ENCODE results near the gene CACNA2D2.

Gene CACNA2D2

DNA sequence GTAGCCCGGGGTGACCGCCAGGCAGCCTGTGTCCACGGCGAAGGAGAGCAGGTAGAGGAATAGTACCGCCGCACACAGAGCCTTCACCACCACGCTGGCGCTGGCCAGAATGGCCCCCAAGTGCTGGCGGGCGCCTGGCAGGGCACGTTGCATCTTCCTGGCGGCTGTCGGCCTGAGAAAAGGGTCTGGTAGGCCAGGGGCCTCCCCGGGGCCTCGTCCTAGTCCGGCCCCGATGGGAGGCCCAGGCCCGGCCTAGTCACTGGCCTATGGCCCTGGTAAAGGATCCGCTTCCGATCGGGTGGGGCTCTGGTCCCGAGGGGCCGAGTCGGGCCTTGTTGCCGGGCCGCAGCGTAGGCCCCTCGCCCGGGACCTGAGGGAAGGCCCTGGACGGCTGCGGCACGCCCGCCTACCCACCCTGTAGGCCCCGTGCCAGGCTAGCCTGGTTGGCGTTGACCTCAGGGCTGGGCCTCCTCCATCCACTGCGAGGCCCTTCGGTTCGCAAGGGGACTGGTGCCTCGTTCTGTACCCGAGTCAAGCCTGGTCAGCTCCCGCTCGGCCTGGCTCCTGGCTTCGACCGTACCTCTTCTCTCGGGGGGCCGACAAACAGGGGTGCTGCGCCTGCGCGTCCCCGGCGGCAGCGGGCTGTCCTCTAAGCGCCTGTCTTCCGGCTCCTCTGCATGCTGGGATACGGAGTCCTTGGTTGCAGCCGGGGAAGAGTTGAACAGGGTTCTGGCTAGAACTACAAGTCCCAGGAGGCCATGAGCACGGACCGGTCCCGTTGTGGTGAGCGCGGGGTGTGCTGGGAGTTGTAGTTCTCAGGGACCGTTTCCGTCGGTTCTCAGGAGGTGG is 144.3 kb downstream of the CACNA2D2 start, which contains the start of gene TMEM115:
Gene TMEM115 (minus strand): TSS at position 611 of the 849 bp plus-strand sequence. CDS start 458 bp downstream, at position 153.
- peak; percentile 84 to 94 for DNase-seq

DNA sequence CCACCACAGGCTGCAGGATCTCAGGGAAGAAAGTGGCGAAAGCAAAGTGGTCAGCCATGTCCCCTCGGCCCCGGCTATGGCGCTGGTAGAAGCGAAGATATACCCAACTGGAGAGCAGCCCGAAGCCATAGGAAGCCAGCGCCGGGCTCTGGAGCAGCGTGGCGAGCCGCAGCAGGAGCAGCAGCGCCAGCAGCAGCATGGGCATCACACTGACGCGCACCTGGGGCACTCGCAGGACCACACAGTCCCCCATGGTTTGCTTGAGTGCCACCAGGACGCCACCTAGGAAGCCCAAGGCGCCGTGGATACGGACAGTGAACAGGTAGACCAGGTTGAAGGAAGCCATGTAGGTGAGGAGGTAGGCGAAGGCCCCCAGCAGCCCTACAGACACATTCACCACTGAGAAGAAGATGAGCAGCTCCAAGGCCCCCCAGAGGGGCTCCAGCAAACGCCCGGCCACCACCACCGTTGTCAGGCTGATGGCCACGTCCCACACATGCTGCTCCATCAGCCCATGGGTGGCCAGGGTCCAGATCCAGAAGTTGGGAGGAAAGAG is 145.0 kb downstream of the CACNA2D2 start:
- DNase-seq: no peak

DNA sequence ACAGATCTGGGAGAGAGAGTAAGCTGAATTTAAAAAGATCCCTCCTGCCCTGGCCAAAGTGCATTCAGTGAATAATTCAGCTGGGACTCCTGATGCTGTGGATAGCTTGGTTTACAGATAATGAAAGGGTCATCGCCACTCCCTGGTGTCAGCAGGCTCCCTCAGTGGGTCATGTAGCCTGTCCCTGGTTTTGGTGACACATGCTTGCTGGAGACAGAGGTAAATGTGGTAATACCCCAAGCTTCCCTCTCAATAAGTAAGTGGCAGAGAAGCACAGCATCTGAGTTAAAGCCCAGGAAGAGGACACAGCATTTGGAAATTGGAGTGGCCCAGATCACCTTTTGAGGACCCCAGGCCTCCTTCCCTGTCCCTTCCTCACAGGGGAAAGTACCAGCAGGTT is 146.0 kb downstream of the CACNA2D2 start:
- DNase-seq: no peak

DNA sequence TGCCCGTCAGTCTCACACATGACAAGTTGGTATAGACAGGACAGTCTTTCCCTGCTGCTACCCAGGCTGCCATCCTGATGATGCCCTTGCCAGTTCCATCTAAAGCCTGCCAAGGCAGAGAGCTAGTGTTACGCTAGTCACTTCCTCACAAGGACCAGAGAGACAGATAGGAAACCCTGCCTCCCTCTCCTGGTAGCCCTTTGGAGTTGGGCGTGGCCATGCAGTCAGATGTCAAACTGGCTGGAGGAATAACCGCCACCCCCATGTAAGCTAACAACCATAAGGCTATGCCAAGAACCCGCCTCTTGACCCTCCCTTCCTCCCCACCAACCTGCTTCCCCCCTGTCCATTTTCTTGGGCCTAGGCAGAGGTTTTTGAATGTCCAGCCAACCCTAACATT is 146.9 kb downstream of the CACNA2D2 start:
- DNase-seq: no peak

DNA sequence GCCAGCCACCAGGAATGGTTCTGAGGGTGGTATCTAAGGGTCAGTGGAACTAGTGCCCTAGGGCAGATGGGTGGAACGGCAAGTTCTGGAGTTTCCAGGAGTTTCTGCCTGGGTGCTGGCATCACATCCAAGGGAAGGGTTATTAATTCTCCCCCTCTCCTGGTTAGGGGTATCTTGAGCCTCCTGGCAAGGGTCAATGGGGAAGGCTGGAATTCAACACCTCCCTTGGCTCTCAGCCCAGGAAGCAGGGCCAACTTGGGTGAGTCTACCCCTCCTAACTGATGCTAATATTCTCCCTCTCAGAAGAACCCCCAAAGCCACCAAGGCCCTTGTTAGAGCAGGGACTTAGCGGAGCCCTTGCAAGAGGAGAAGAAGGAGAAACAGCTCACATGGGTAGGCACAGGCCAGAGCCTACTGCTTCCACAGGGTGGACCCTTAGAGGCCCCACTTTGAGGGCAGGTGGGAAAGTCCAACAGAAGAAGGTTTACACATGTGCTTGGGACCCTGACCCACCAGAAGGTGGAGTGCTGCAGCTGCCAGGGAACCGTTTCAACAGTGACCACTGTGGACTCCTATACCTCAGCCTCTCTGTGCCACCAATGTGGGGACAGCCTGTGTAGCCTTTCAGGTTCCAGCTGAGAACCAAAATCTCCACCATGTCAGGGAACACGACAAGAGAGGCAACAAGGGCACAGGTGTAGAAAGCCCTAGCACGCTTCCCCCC is 147.4 kb downstream of the CACNA2D2 start:
- DNase-seq: no peak

DNA sequence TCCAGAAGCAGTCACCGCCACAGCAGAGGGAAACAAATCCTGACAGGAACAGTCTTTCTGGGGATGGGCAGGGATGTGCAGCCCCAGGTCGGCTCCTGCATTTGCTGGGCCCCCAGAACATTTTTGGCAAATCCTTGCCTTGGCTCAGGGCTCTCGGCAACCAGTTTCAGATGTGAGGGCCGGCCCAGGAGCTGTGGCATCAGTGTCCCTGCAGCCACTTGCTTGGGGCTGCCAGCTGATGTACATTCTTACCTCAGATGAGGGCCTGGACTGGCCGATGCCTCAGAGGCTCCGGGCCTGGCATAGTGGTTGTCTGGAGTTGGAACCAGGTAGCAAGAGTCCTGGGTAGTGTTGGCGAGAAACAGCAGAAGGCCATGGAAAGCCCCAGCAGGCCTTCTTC is 148.6 kb downstream of the CACNA2D2 start:
- no peak for DNase-seq

DNA sequence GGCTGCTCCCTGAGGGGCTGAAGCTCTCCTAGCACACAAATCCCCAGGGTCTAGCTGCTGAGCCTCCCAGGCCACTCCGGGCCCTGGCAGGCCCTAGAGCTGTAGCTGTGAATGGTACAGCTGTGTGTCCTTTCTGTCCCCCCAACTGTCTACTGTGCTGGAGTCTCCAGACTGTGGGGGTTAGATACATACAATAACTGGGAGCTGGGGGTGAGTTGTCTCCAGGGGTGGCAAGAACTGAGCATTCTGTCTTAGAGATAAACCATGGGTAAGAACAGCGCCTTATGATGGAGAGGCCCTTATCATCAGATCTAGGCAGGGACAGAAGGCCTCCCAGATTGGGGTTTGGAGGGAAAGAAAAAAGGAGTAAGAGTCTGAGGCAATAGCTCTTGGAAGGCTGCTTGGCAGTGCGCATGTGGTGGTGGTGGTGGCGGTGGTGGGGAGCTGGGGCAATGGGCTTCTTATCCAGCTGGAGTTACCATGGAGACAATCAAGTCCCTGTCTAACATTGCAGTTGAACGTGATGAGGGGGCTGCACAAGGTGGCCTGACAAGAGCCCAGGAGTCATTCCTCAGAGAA is 149.2 kb downstream of the CACNA2D2 start:
- no peak for DNase-seq

DNA sequence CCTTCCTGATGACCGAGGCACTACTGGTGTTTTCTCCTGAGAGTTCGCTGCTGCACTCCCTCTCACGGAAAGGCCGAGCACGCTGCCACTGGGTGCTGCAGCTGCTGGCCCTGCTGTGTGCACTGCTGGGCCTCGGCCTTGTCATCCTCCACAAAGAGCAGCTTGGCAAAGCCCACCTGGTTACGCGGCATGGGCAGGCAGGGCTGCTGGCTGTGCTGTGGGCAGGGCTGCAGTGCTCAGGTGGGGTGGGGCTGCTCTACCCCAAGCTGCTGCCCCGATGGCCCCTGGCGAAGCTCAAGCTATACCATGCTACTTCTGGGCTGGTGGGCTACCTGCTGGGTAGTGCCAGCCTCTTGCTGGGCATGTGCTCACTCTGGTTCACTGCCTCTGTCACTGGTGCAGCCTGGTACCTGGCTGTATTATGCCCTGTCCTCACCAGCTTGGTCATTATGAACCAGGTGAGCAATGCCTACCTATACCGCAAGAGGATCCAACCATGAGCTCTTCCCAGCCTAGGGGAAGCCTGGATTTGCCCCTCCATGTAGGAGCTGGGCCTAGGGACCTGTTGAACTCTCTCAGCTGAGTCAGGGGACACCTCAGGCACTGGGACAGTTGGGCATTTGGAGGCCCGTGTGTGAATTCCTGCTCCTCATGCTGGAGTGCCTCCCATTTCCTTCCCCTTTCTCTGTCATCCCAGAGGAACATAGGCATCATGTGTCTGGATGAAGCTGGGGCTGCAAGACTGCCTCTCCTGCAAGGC is 150.0 kb downstream of the CACNA2D2 start:
- DNase-seq: no peak

DNA sequence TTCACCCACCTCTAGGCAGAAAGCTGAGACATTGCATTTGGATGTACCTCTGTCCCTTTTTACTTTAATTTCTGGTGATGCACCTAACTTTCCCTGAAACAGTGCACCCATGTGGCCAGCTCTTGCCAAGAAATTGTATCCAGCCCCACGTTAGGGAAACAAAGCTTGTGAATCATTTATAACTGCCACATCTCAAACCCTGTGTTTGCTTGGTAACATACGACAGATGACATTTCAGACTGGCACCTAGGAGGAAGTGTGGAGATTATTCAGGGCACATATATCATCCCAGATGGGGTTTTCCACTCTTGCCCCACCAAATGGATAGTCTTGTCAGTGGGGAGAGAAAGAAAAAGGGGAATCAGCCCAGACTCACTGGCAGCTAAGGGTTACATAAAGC is 150.7 kb downstream of the CACNA2D2 start:
- DNase-seq: no peak

DNA sequence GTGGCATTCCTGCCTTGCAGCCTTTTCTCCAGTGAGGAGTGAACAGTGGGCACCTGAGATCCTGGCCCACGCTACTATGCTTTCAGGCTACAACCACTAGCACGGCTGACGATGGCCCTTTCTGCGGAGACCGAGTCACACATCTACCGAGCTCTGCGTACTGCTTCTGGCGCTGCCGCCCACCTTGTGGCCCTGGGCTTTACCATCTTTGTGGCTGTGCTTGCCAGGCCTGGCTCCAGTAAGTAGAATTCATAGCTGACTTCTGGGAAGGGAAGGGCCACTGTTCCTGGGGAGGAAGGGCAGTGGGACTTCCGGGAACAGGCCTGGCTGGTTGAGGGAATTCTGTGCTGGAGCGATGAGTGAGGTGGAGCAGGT is 152.1 kb downstream of the CACNA2D2 start:
- no peak for DNase-seq

DNA sequence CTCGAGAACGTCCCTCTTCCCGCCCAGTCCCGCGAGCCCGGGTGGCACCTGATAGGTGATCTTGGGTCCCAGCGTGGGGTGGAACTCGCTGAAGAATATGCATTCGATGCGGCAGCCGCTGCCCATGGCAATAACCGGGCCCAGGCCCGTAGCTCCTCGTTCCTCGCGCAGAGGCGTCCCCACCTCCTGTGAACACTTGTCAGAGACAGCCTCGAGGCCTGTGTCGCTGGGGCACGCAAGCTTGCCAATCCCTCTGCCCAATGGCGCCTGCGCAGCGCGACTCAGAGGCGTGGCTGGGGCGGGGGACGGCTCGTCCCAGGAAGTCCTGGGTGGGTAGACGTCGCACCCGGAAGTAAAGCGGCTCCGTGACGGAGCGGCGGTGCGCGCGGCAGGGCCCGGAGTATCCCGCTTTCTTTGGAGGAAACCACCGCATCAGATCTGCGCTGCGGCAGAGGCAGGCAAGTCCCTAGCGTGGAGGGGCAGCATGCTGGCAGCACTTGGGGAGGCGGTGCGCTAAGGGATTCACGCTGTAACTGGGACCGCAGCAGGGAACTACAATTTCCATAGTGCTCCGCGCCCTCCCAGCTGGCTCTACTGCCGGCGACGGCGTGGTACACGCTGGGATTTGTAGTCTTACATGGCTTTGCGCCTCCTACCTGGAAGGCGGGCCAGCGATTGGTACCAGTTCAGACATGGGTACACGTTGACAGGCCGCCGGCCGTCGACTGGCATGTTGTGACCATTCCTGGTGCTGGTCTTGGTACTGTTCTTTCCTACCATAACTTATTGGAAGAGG is 152.7 kb downstream of the CACNA2D2 start, which contains the start of the genes CYB561D2 and NPRL2:
Gene CYB561D2 (plus strand): TSS at position 336 of the 796 bp plus-strand sequence. CDS start 572 bp downstream, outside the sequence.
Gene NPRL2 (minus strand): TSS at position 249 of the 796 bp plus-strand sequence. CDS start 123 bp downstream, at position 126.
- peak; percentile 73 to 91 for DNase-seq

DNA sequence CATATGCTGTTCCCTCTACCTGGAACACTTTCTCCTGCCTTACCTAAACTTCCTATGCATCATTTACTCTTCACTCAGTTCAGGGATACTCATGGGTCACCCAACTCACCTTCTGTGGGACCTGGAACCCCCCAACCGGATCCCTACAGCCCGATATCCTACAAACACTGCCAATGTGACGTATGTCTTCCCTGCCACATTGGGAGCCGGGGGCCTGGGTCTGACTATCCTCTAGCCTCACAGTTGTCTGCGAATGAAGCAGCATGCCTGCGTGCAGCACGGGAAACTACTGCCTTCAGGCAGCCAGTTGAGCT is 153.3 kb downstream of the CACNA2D2 start:
- DNase-seq: no peak

DNA sequence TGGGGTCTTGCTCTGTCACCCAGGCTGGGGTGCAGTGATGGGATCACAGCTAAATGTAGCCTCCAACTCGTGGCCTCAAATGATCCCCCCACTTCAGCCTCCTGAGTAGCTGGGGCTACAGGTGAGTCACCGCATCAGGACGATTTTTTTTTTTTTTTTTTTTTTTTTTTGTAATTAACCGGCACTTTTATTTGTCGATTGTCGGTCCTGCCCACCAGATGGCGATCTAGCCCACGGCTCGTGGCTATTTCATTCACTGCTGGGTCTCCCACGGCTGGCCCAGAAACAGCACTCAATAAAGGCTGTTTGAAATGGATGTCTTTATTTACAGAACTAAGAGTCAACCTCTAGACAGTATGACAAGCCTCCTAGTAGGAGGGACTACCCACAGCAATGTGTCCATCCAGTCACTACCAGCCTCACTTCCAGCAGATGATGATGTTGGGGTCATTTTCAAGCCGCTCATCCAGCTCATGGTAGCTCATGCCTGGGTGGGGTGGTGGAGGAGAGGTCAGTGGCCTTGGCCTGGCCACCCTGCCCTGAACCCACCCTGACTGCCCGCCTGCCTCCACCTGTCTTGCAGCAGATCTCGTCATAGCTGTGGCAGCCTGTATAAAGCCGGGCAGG is 156.1 kb downstream of the CACNA2D2 start:
- peak in 1 of 2 experiments; percentile 59 for DNase-seq

DNA sequence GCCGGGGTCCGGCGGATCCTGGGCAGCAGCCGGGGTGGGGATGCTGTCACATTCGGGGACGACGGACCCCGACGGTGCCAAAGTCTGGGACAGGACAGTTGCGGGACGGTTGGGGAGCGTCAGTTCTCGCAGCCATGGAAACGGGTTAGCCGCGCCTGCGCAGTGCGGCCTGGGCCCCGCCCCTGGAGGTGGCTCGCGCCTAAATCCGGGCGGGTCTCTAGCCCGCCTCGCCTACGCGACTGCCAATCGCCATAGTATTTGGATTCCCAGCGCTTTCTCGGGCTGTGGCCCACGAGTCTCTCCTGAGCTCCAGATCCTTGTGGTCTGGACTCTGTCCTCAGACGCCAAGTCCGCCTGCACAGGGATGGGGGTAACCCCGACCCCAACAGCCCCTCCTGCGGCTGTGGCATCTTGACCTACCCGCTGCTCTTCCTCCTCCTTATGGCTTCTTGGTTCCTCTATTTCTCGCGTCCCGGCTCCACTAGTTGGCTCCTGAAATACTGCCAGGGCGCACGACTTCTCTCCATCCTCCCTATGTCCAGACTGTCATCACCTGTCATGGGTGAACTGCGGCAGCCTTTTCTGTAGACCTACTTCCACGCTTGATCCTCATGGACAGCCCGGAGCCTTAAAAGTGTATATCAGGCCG is 157.7 kb downstream of the CACNA2D2 start, which contains the start of gene ZMYND10:
Gene ZMYND10 (minus strand): TSS at position 147 of the 649 bp plus-strand sequence. CDS start 153 bp downstream, outside the sequence.
- no peak for DNase-seq

DNA sequence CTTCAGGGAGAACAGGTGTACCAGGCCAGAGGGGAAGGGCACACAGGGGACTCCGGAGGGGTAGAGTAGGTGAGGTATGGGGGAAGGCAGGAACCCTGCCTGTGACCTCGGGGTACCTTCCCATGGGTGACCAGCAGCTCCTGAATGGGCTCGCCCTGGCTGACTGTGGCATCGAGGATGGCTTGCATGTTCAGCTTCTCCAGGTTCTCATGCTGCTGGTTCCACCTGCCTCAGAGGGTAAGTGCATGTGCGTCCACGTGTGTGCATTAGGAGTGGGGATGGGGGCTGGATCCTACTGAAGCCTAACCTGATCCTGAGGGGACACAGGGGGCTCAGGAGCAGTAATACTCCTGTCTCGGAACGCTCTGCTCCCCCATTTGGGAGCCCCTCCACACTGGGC is 158.4 kb downstream of the CACNA2D2 start:
- no peak for DNase-seq

DNA sequence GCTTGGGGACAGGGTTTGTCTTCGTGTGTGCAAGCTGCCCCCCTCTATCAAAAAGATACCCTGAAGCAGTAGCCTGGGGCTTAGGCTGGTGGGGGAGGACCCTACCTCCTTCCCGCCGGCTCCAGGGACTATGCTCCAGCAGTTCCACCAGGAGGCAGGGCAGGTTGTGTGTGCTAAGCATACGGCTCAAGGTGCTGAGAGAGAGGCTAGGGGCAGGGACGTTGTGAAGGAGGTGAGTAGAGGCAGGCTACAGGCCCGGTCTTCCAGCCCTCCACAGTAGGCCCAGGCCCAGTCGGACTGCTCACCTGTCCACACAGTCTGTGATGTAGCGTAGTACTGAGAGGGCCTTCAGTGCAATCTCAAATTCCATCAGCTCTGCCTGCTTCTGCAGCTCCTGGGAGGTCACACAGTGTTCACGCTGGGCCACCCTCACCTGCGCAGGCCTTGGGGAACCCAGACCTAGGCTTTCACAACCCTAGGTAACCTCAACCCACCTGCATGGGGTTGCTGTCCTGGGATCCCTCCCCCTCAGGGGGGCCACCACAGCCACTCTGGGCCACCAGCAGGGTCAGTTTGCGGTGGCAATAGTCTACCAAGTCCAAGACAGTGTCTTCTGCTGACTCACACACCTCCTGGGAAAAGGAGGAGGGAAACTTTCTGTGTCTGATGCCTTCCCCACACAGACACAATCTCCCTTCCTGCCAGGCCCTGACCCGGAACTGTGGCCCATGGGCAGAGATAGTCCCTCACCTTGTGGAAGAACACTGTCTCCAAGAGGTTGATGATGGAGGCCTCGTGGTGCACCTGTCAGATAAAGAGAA is 160.4 kb downstream of the CACNA2D2 start:
- no peak for DNase-seq

DNA sequence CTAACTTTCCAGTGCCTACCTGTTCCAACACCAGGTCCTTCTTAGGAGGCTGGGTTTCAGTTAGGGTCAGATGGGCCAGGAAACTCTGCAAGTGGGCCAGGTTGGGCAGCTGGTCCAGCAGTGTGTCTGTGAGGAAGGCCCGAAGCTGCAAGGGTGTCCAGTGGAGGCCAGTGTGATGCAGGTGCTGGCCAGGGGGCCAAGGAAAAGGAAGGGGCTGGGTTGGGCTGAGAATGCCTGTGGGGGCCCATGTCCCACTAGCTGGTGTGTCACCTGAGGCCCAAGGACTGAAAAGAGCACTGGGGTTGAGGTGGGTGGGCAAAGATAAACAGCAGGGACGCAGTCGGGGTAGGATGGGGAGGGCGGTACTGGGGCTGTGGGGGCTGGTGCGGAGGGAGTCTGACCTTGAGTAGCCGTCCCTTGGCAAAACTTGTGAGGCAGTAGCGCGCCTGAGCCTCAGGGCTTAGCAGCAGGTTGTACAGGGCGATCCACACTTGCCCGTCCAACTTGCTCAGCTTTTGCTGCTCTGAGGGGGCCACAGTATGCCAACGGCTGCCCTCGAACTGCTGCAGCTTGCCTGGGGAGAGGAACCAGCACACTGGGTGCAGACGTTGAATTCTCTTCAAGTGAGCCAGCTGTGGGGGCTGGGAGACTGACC is 161.3 kb downstream of the CACNA2D2 start:
- no peak for DNase-seq

DNA sequence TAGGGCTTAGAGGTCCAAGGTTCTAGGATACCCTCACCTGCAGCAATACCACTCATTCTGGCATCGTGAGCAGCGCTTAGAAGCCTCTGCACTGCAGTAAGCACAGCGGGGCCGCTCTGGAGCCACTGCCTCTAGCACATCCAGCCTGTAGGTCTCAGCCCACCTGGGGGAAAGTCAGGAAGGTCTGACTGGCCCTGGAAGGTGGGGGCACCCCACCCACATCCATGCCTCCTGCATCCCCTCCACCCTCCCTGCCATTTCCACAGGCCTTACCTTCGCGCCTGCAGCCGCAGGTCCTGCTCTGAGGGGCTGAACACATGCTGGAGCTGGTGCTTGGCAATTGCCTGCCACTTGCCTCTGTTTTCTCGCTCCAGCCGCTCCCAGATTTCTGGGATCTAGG is 161.9 kb downstream of the CACNA2D2 start:
- DNase-seq: no peak

All from NCI-H446 (cell line).